T-helper 1 cell (primary cell): ENCODE measurements around the gene ADA.
"Not testable (repeated sequence)": the region's sequence is repeated elsewhere in the genome, so short reads cannot be mapped to it uniquely, and the experiment has no call there.

Experiments
- DNase-seq, 5 donors: peaks; one replicate each; pipeline ENCODE4 v3.0.0-alpha.2; 2012 to 2020

ADA gene

GRCh38 chr20:44678242-44678641, 26.7 kb upstream of the ADA start:
- DNase-seq: no peak

- not testable (repeated sequence) for DNase-seq
Measured at GRCh38 chr20:44672318-44672902, 20.9 kb upstream of the ADA start.

- DNase-seq: peak in 4 of 5 donors; percentile 40 to 84 (median 49)
Measured at GRCh38 chr20:44671541-44671940, 20.0 kb upstream of the ADA start.

GRCh38 chr20:44670851-44671250, 19.4 kb upstream of the ADA start:
- DNase-seq: not testable (repeated sequence)

GRCh38 chr20:44666066-44666465, 14.6 kb upstream of the ADA start:
- no peak for DNase-seq

- DNase-seq: no peak
Measured at GRCh38 chr20:44664131-44664530, 12.6 kb upstream of the ADA start.

GRCh38 chr20:44662261-44662660, 10.8 kb upstream of the ADA start:
- no peak for DNase-seq

GRCh38 chr20:44660581-44660980, 9.1 kb upstream of the ADA start:
- DNase-seq: no peak

- DNase-seq: no peak
Measured at GRCh38 chr20:44659931-44660330, 8.4 kb upstream of the ADA start.

GRCh38 chr20:44658810-44659209, 7.3 kb upstream of the ADA start:
- DNase-seq: no peak

GRCh38 chr20:44657875-44658274, 6.4 kb upstream of the ADA start:
- DNase-seq: no peak

GRCh38 chr20:44656448-44656847, 4.9 kb upstream of the ADA start:
- DNase-seq: no peak

GRCh38 chr20:44654210-44654609, 2.7 kb upstream of the ADA start:
- not testable (repeated sequence) for DNase-seq

- DNase-seq: no peak
Measured at GRCh38 chr20:44653546-44653945, 2.0 kb upstream of the ADA start.

GRCh38 chr20:44651434-44651683, 140 bp downstream of the ADA start:
- no peak for DNase-seq

GRCh38 chr20:44650771-44651433, 597 bp downstream of the ADA start:
- DNase-seq: peak in 3 of 5 donors; percentile 26 to 55 (median 29)

- no peak for DNase-seq
Measured at GRCh38 chr20:44649976-44650375, 1.5 kb downstream of the ADA start.

- no peak for DNase-seq
Measured at GRCh38 chr20:44649126-44649525, 2.4 kb downstream of the ADA start.

- no peak for DNase-seq
Measured at GRCh38 chr20:44648579-44648978, 2.9 kb downstream of the ADA start.

- DNase-seq: no peak
Measured at GRCh38 chr20:44648068-44648467, 3.4 kb downstream of the ADA start.

- DNase-seq: peak in 1 of 5 donors; percentile 48
Measured at GRCh38 chr20:44646641-44647274, 4.7 kb downstream of the ADA start.

GRCh38 chr20:44646023-44646640, 5.4 kb downstream of the ADA start:
- peak in 3 of 5 donors; percentile 8 to 85 (median 22) for DNase-seq

- DNase-seq: peak in 4 of 5 donors; percentile 33 to 70 (median 40)
Measured at GRCh38 chr20:44644667-44645131, 6.8 kb downstream of the ADA start.

GRCh38 chr20:44644230-44644617, 7.3 kb downstream of the ADA start:
- DNase-seq: peak in 2 of 5 donors; percentile 9 to 16
